IMR-90 (cell line): ENCODE measurements around the gene ABCG8. TPM values are rescaled to one million over a fixed set of nuclear protein-coding genes. Genes with fewer than 3 reads are reported as not detected.

ENCODE experiments used
- ATAC-seq: fragments of 200-7000 bp; cut with Tn5 transposase; 2 replicates; pipeline ENCODE4 v1.9.1; 2020; ENCODE audit warnings: low read depth, mild to moderate bottlenecking, moderate library complexity
- BruUV-seq: library from RNA; stranded (reverse); fragments of 400-500 nt; replicated peaks from 2 replicates; lab custom pipeline; 2021; lab: Mats Ljungman, UMichigan
- CTCF ChIA-PET: fragments of 300-600 bp; formaldehyde crosslinking; extraction: SDS; loops from one replicate; lab custom pipeline; 2021; ENCODE audit warnings: antibody characterized with exemption; lab: Yijun Ruan, JAX
- POLR2A ChIA-PET: fragments of 300-600 bp; sonication (Branson Sonifier 250); formaldehyde crosslinking; loops from one replicate; lab custom pipeline; 2022; ENCODE audit warnings: antibody characterized with exemption; ENCODE audit not compliant: unreplicated experiment; lab: Charles Lee
- DNase-seq: peaks from one replicate; pipeline ENCODE4 v3.0.0; 2013
- H2AFZ ChIP-seq: replicated peaks from 2 replicates; pipeline ENCODE3; 2013; ENCODE audit warnings: low read length, mild to moderate bottlenecking; ENCODE audit not compliant: poor library complexity
- H2AK5ac ChIP-seq: 2 replicates; pipeline ENCODE4 v1.6.1; 2013; ENCODE audit warnings: low read depth, low read length, inconsistent platforms
- H2AK9ac ChIP-seq: replicated peaks from 2 replicates; pipeline ENCODE3; 2013; ENCODE audit warnings: mild to moderate bottlenecking, low read depth, low read length, moderate library complexity; ENCODE audit not compliant: poor library complexity
- H2BK120ac ChIP-seq: 2 replicates; pipeline ENCODE4 v1.6.1; 2013; ENCODE audit warnings: low read depth, low read length, inconsistent platforms
- H2BK15ac ChIP-seq: 3 replicates; pipeline ENCODE4 v1.6.1; 2013; ENCODE audit warnings: low read depth, low read length, inconsistent platforms
- H2BK20ac ChIP-seq: 2 replicates; pipeline ENCODE4 v1.6.1; 2013; ENCODE audit warnings: low read depth, mild to moderate bottlenecking, inconsistent platforms, low read length, moderate library complexity
- H2BK5ac ChIP-seq: 2 replicates; pipeline ENCODE4 v1.6.1; 2013; ENCODE audit warnings: mild to moderate bottlenecking, low read depth, low read length, inconsistent platforms; ENCODE audit not compliant: poor library complexity, severe bottlenecking
- H3K14ac ChIP-seq: replicated peaks from 2 replicates; pipeline ENCODE4 v1.6.1; 2013; ENCODE audit warnings: low read depth, low read length, inconsistent platforms
- H3K18ac ChIP-seq: 2 replicates; pipeline ENCODE4 v1.6.1; 2013; ENCODE audit warnings: low read depth, low read length, control low read depth
- H3K23ac ChIP-seq: 2 replicates; pipeline ENCODE4 v1.6.1; 2013; ENCODE audit warnings: low read depth, low read length, inconsistent platforms
- H3K27ac ChIP-seq: 2 replicates; pipeline ENCODE4 v1.5.1; 2013; ENCODE audit warnings: mild to moderate bottlenecking, control low read depth, low read length; ENCODE audit not compliant: insufficient read depth
- H3K27me3 ChIP-seq: 2 replicates; pipeline ENCODE4 v1.6.1; 2013; ENCODE audit warnings: low read length; ENCODE audit not compliant: control insufficient read depth, insufficient read depth
- H3K36me3 ChIP-seq: 2 replicates; pipeline ENCODE4 v1.6.1; 2013; ENCODE audit warnings: low read length, mixed read lengths; ENCODE audit not compliant: control insufficient read depth, insufficient read depth
- H3K4ac ChIP-seq: 2 replicates; pipeline ENCODE4 v1.6.1; 2013; ENCODE audit warnings: low read depth, low read length, inconsistent platforms
- H3K4me1 ChIP-seq: 2 replicates; pipeline ENCODE4 v1.6.1; 2013; ENCODE audit warnings: low read length, mixed read lengths; ENCODE audit not compliant: control insufficient read depth, insufficient read depth
- H3K4me2 ChIP-seq: 2 replicates; pipeline ENCODE4 v1.6.1; 2013; ENCODE audit warnings: low read depth, mild to moderate bottlenecking, control low read depth, low read length, moderate library complexity
- H3K4me3 ChIP-seq: 2 replicates; pipeline ENCODE4 v1.5.1; 2013; ENCODE audit warnings: low read depth, mild to moderate bottlenecking, control low read depth, low read length, moderate library complexity; ENCODE audit not compliant: insufficient read depth
- H3K56ac ChIP-seq: 2 replicates; pipeline ENCODE4 v1.6.1; 2013; ENCODE audit warnings: low read length, inconsistent platforms; ENCODE audit not compliant: insufficient read depth; ENCODE audit errors: extremely low read depth
- H3K79me1 ChIP-seq, 2 experiments: 2 replicates each; pipeline ENCODE4 v1.6.1; 2013; ENCODE audit warnings: low read length in 2 of 2, inconsistent platforms in 1 of 2, low read depth in 1 of 2
- H3K9ac ChIP-seq: 2 replicates; pipeline ENCODE4 v1.6.1; 2013; ENCODE audit warnings: low read depth, low read length, control low read depth
- H3K9me1 ChIP-seq: 2 replicates; pipeline ENCODE4 v1.6.1; 2013; ENCODE audit warnings: low read length, inconsistent platforms; ENCODE audit not compliant: insufficient read depth
- H3K9me3 ChIP-seq: 2 replicates; pipeline ENCODE4 v1.6.1; 2013; ENCODE audit warnings: low read length; ENCODE audit not compliant: control insufficient read depth, insufficient read depth
- H4K20me1 ChIP-seq: 2 replicates; pipeline ENCODE4 v1.6.1; 2013; ENCODE audit warnings: low read length, inconsistent platforms; ENCODE audit not compliant: insufficient read depth
- H4K5ac ChIP-seq: 2 replicates; pipeline ENCODE4 v1.6.1; 2013; ENCODE audit warnings: mild to moderate bottlenecking, low read depth, low read length, control low read depth
- H4K8ac ChIP-seq, 2 experiments: 2 replicates each; pipeline ENCODE4 v1.6.1; 2013; ENCODE audit warnings: low read depth in 2 of 2, low read length in 2 of 2, control low read depth in 1 of 2, inconsistent platforms in 1 of 2
- H4K91ac ChIP-seq: 2 replicates; pipeline ENCODE4 v1.6.1; 2013; ENCODE audit warnings: low read depth, low read length, inconsistent platforms; ENCODE audit not compliant: insufficient read depth
- BHLHE40 ChIP-seq: fragments of 150-350 bp; IDR thresholded peaks from 2 replicates; pipeline ENCODE4 v1.6.1; 2016; ENCODE audit warnings: mild to moderate bottlenecking, low read depth, low read length
- CEBPB ChIP-seq: IDR thresholded peaks from 2 replicates; pipeline ENCODE4 v1.6.1; 2012; ENCODE audit warnings: low read depth, low read length, improper control_type of control experiment
- CTCF ChIP-seq: conservative IDR thresholded peaks from 2 replicates; pipeline ENCODE4 v1.5.1; 2012; ENCODE audit warnings: mild to moderate bottlenecking, low read depth, low read length, improper control_type of control experiment
- ELK1 ChIP-seq: fragments of 150-350 bp; IDR thresholded peaks from 2 replicates; pipeline ENCODE4 v1.6.1; 2016; ENCODE audit warnings: low read depth, mild to moderate bottlenecking, low read length, moderate library complexity, borderline replicate concordance
- FOS ChIP-seq: fragments of 150-350 bp; IDR thresholded peaks from 2 replicates; pipeline ENCODE4 v1.6.1; 2016; ENCODE audit warnings: low read depth, low read length
- MAFK ChIP-seq: IDR thresholded peaks from 2 replicates; pipeline ENCODE4 v1.6.1; 2012; ENCODE audit warnings: low read depth, low read length, improper control_type of control experiment
- MAZ ChIP-seq: IDR thresholded peaks from 2 replicates; pipeline ENCODE4 v1.6.1; 2012; ENCODE audit warnings: low read depth, mild to moderate bottlenecking, low read length, improper control_type of control experiment, moderate library complexity, borderline replicate concordance
- MXI1 ChIP-seq: IDR thresholded peaks from 2 replicates; pipeline ENCODE4 v1.6.1; 2012; ENCODE audit warnings: low read depth, mild to moderate bottlenecking, low read length, moderate library complexity, borderline replicate concordance
- NFE2L2 ChIP-seq: fragments of 150-350 bp; IDR thresholded peaks from 2 replicates; pipeline ENCODE4 v1.6.1; 2016; ENCODE audit warnings: low read depth, mild to moderate bottlenecking, low read length
- POLR2A ChIP-seq: IDR thresholded peaks from 2 replicates; pipeline ENCODE4 v1.6.1; 2012; ENCODE audit warnings: mild to moderate bottlenecking, low read depth, low read length
- RAD21 ChIP-seq: IDR thresholded peaks from 2 replicates; pipeline ENCODE4 v1.6.1; 2012; ENCODE audit warnings: low read length, improper control_type of control experiment
- RCOR1 ChIP-seq: IDR thresholded peaks from 2 replicates; pipeline ENCODE4 v1.6.1; 2012; ENCODE audit warnings: mild to moderate bottlenecking, low read length, improper control_type of control experiment; ENCODE audit not compliant: insufficient replicate concordance
- RFX5 ChIP-seq: IDR thresholded peaks from 2 replicates; pipeline ENCODE4 v1.8.0; 2012; ENCODE audit warnings: low read depth, mild to moderate bottlenecking, low read length, moderate library complexity
- SMC3 ChIP-seq: fragments of 150-350 bp; IDR thresholded peaks from 2 replicates; pipeline ENCODE4 v1.6.1; 2016; ENCODE audit warnings: low read depth, mild to moderate bottlenecking, antibody characterized with exemption, low read length, moderate library complexity
- USF2 ChIP-seq: fragments of 150-350 bp; IDR thresholded peaks from 2 replicates; pipeline ENCODE4 v1.6.1; 2017; ENCODE audit warnings: mild to moderate bottlenecking, antibody characterized with exemption, low read length, low read depth
- WGBS, 2 experiments: methylation state at CpG; one replicate each; pipeline versions ENCODE4 v1.1.5 to v1.1.7; 2013; ENCODE audit warnings: missing lambda C conversion rate in 2 of 2; ENCODE audit not compliant: insufficient read length in 1 of 2; ENCODE audit errors: extremely low coverage in 2 of 2; 5-methylcytosine and 5-hydroxymethylcytosine counted together
- dilution Hi-C: fragments of 300-500 bp; cut with HindIII; formaldehyde crosslinking; loops from one replicate; pipeline ENCODE4 v1.14.3; 2018; ENCODE audit warnings: low sequenced_read_pairs; ENCODE audit not compliant: unreplicated experiment
- in situ Hi-C: fragments of 300-500 bp; cut with MboI; formaldehyde crosslinking; loops from 3 replicates; pipeline ENCODE4 v1.14.3; 2019; ENCODE audit warnings: low sequenced_read_pairs, inconsistent platforms, mixed read lengths
- intact Hi-C: fragments of 100-400 bp; cut with micrococcal nuclease; formaldehyde crosslinking; loops from 2 replicates; pipeline ENCODE4 v1.10.0; 2022
- polyA plus RNA-seq, 3 experiments: library from polyadenylated mRNA; depleted of rRNA; stranded (reverse); fragments of >200 nt; gene quantifications; 2 replicates each; pipeline ENCODE4 v1.2.3, GENCODE V29; 2012; ENCODE audit warnings: low replicate concordance in 1 of 3
- total RNA-seq: library from RNA; depleted of rRNA; stranded (reverse); fragments of >200 nt; gene quantifications from 2 replicates; pipeline ENCODE4 v1.2.3, GENCODE V29; 2012

Gene ABCG8
- total and polyA plus RNA-seq, 2 of the 4 experiments (the other 2 are of a cell fraction) = not detected

GRCh38 chr2:43851011-43851980 lies 12.5 kb downstream of the ABCG8 start:
- Histone ChIP-seq H3K4me2 (no peak overlapping the region), H3K27me3 (peaks cover 39% of the 10 kb centered on the region), H2AFZ (no peak overlapping the region), H2AK5ac (no peak overlapping the region), H3K14ac (no peak overlapping the region), H3K9ac (no peak overlapping the region), H3K4me3 (no peak overlapping the region), H3K79me1 (no peaks in the 10 kb centered on the region), H2BK15ac (no peak overlapping the region), H2BK120ac (no peak overlapping the region), H3K9me3 (no peaks in the 10 kb centered on the region), H4K20me1 (no peaks in the 10 kb centered on the region), H3K36me3 (no peaks in the 10 kb centered on the region), H2BK5ac (no peak overlapping the region), H3K4me1 (no peaks in the 10 kb centered on the region), H3K56ac (no peak overlapping the region), H3K23ac (no peak overlapping the region), H4K8ac (no peak overlapping the region), H2BK20ac (no peak overlapping the region), H3K9me1 (no peaks in the 10 kb centered on the region), H4K91ac (no peak overlapping the region), H3K18ac (no peak overlapping the region), H3K27ac (no peak overlapping the region), H3K4ac (no peak overlapping the region), H4K5ac (no peak overlapping the region), H2AK9ac (no peak overlapping the region)
- no peak for ATAC-seq
- no peak for DNase-seq
- CTCF ChIA-PET = no interaction called here
- 75% methylated on average over 5 of the region's 20 CpGs; no CpG with 5 or more reads in 1 of the 2 experiments for WGBS, 2 experiments
- BruUV-seq = no TSS peak
- dilution Hi-C loops = no loop called here
- in situ Hi-C loops = no loop called here
- POLR2A ChIA-PET = no interaction called here
- intact Hi-C loops = no loop called here
- TF ChIP-seq SMC3 = no peak
- TF ChIP-seq CTCF = no peak
- TF ChIP-seq USF2 = no peak
- no peak for TF ChIP-seq RAD21
- TF ChIP-seq MXI1 = no peak
- TF ChIP-seq MAZ = no peak
- no peak for TF ChIP-seq BHLHE40
- no peak for TF ChIP-seq CEBPB
- TF ChIP-seq RFX5 = no peak
- TF ChIP-seq ELK1 = no peak
- TF ChIP-seq RCOR1 = no peak
- no peak for TF ChIP-seq FOS
- TF ChIP-seq MAFK = no peak
- TF ChIP-seq POLR2A = no peak
- TF ChIP-seq NFE2L2 = no peak
